Loucy (cell line): ENCODE results near the gene OCEL1.
A peak's percentile ranks its signal among the peaks of the same experiment; 100 is the strongest.

ENCODE experiments used
- H2AFZ ChIP-seq: fragments of 200-600 bp; sonication (generic); 2 replicates; pipeline ENCODE4 v1.6.0; 2016; ENCODE audit warnings: antibody characterized with exemption, mild to moderate bottlenecking, low read length, moderate library complexity
- H3F3A ChIP-seq: fragments of 200-600 bp; 2 replicates; pipeline ENCODE4 v1.6.0; 2016; ENCODE audit warnings: antibody characterized with exemption, low read depth, mild to moderate bottlenecking
- H3K27me3 ChIP-seq: fragments of 200-600 bp; sonication (generic); 2 replicates; pipeline ENCODE4 v1.6.1; 2014; ENCODE audit warnings: low read length, mild to moderate bottlenecking; ENCODE audit not compliant: insufficient read depth, poor library complexity, severe bottlenecking
- H3K36me3 ChIP-seq: fragments of 200-600 bp; sonication (generic); 2 replicates; pipeline ENCODE4 v1.6.1; 2016; ENCODE audit warnings: low read length; ENCODE audit not compliant: insufficient read depth
- H3K4me1 ChIP-seq: fragments of 200-600 bp; sonication (generic); 2 replicates; pipeline ENCODE4 v1.5.1; 2014; ENCODE audit warnings: low read length, mild to moderate bottlenecking; ENCODE audit not compliant: insufficient read depth, poor library complexity, severe bottlenecking
- H3K4me2 ChIP-seq: fragments of 200-600 bp; sonication (generic); 2 replicates; pipeline ENCODE4 v1.6.0; 2014; ENCODE audit warnings: antibody characterized with exemption, low read length, low read depth, mild to moderate bottlenecking; ENCODE audit not compliant: poor library complexity, severe bottlenecking
- H3K4me3 ChIP-seq: fragments of 200-600 bp; sonication (generic); 2 replicates; pipeline ENCODE4 v1.5.1; 2014; ENCODE audit warnings: low read length, mild to moderate bottlenecking, mixed read lengths; ENCODE audit not compliant: poor library complexity, severe bottlenecking
- H3K79me2 ChIP-seq: fragments of 200-600 bp; sonication (generic); 2 replicates; pipeline ENCODE4 v1.6.1; 2014; ENCODE audit warnings: low read length; ENCODE audit not compliant: insufficient read depth
- H3K9ac ChIP-seq: fragments of 200-600 bp; sonication (generic); 2 replicates; pipeline ENCODE4 v1.6.0; 2014; ENCODE audit warnings: mild to moderate bottlenecking, low read depth, low read length, moderate library complexity; ENCODE audit not compliant: poor library complexity, severe bottlenecking
- H3K9me2 ChIP-seq: fragments of 200-600 bp; sonication (generic); replicated peaks from 2 replicates; pipeline ENCODE4 v1.6.1; 2016; ENCODE audit warnings: low read depth, low read length, mixed read lengths
- H3K9me3 ChIP-seq: fragments of 200-600 bp; sonication (generic); 2 replicates; pipeline ENCODE4 v1.6.1; 2014; ENCODE audit warnings: mild to moderate bottlenecking, antibody characterized with exemption, low read length, low read depth; ENCODE audit not compliant: insufficient read depth
- H4K20me1 ChIP-seq: fragments of 200-600 bp; sonication (generic); 2 replicates; pipeline ENCODE4 v1.6.0; 2014; ENCODE audit warnings: antibody characterized with exemption, low read length, mild to moderate bottlenecking; ENCODE audit not compliant: insufficient read depth, poor library complexity, severe bottlenecking
- CTCF ChIP-seq: fragments of 200-600 bp; sonication (generic); conservative IDR thresholded peaks from 2 replicates; pipeline ENCODE4 v1.5.1; 2014; ENCODE audit warnings: mild to moderate bottlenecking, antibody characterized with exemption, low read length
- EZH2phosphoT487 ChIP-seq: fragments of 200-600 bp; IDR thresholded peaks from 2 replicates; pipeline ENCODE4 v1.6.1; 2018; ENCODE audit warnings: antibody characterized with exemption, mild to moderate bottlenecking, moderate library complexity, borderline replicate concordance

OCEL1 gene

GRCh38 chr19:17266026-17266425 lies 40.0 kb downstream of the OCEL1 start:
- H3K36me3 ChIP-seq = no peaks in the 10 kb centered on the region; the same call in 1 of the 2 replicates
- no peaks in the 10 kb centered on the region for H3K9me2 ChIP-seq
- H3K27me3 ChIP-seq = no peaks in the 10 kb centered on the region
- no peak overlapping the region for H3K4me2 ChIP-seq
- H3K79me2 ChIP-seq = peaks cover 20% of the 10 kb centered on the region
- H3K9ac ChIP-seq = no peak overlapping the region
- no peaks in the 10 kb centered on the region for H3F3A ChIP-seq
- H3K9me3 ChIP-seq = no peaks in the 10 kb centered on the region
- TF ChIP-seq CTCF = no peak
- no peak for TF ChIP-seq EZH2phosphoT487
- no peaks in the 10 kb centered on the region for H4K20me1 ChIP-seq
- H3K4me3 ChIP-seq = no peak overlapping the region
- H2AFZ ChIP-seq = no peak overlapping the region
- peaks cover 8% of the 10 kb centered on the region for H3K4me1 ChIP-seq

- no peak overlapping the region for H3K9ac ChIP-seq
- H3K4me2 ChIP-seq = no peak overlapping the region
- peaks cover 5% of the 10 kb centered on the region; the same call in 1 of the 2 replicates for H3K36me3 ChIP-seq
- H4K20me1 ChIP-seq = no peaks in the 10 kb centered on the region
- peaks cover 20% of the 10 kb centered on the region for H3K79me2 ChIP-seq
- peaks cover 8% of the 10 kb centered on the region for H3K4me1 ChIP-seq
- H3K4me3 ChIP-seq = no peak overlapping the region
- no peaks in the 10 kb centered on the region for H3K9me3 ChIP-seq
- H3K9me2 ChIP-seq = no peaks in the 10 kb centered on the region
- TF ChIP-seq EZH2phosphoT487 (no peak), CTCF (no peak)
- peak overlapping the region; percentile 84; the same call in 1 of the 2 replicates for H2AFZ ChIP-seq
- no peaks in the 10 kb centered on the region for H3F3A ChIP-seq
- H3K27me3 ChIP-seq = no peaks in the 10 kb centered on the region
These were observed 40.6 kb downstream of the OCEL1 start for GRCh38 chr19:17266589-17266974.

GRCh38 chr19:17266975-17267788 lies 41.2 kb downstream of the OCEL1 start, which contains the start of gene BABAM1:
Gene BABAM1 (plus strand): TSS chr19:17267443. CDS start chr19:17268807, 1,364 bp downstream.
- H3K4me3 ChIP-seq = peak within 1 kb of the TSS; percentile 96
- H3K9ac ChIP-seq = peak within 1 kb of the TSS; percentile 87
- no peaks in the 10 kb centered on the region for H3K9me3 ChIP-seq
- no peaks in the 10 kb centered on the region for H4K20me1 ChIP-seq
- peak within 1 kb of the TSS; percentile 95 for H3K4me2 ChIP-seq
- H3K4me1 ChIP-seq = peaks cover 8% of the 10 kb centered on the region
- peaks cover 20% of the 10 kb centered on the region for H3K79me2 ChIP-seq
- no peaks in the 10 kb centered on the region for H3K27me3 ChIP-seq
- H3F3A ChIP-seq = no peaks in the 10 kb centered on the region
- H2AFZ ChIP-seq = peak within 1 kb of the TSS; percentile 92
- TF ChIP-seq EZH2phosphoT487 = no peak
- TF ChIP-seq CTCF = no peak
- H3K36me3 ChIP-seq = peaks cover 6% of the 10 kb centered on the region; the same call in 1 of the 2 replicates
- no peaks in the 10 kb centered on the region for H3K9me2 ChIP-seq
